ENCODE data around the gene PGGT1B.
"Not testable (repeated sequence)": the region's sequence is repeated elsewhere in the genome, so short reads cannot be mapped to it uniquely, and the experiment has no call there.

PGGT1B gene

GRCh38 chr5:115274584-115274983, 11.9 kb upstream of the PGGT1B start:
- Mint-ChIP-seq H3K9me3 (no peaks in the 10 kb centered on the region), H3K36me3 (ENCODE audit: low read depth) (no peaks in the 10 kb centered on the region), H3K4me1 (ENCODE audit: low read depth) (no peaks in the 10 kb centered on the region), H3K27me3 (ENCODE audit: low read depth) (peaks cover 21% of the 10 kb centered on the region), H3K27ac (no peak overlapping the region), H3K4me3 (no peak overlapping the region)
- no peak for DNase-seq (ENCODE audit: low spot score)

GRCh38 chr5:115272297-115272958, 9.8 kb upstream of the PGGT1B start:
- DNase-seq (ENCODE audit: low spot score): no peak
- H3K4me3 Mint-ChIP-seq: no peak overlapping the region
- H3K27me3 Mint-ChIP-seq (ENCODE audit: low read depth): peaks cover 23% of the 10 kb centered on the region
- H3K4me1 Mint-ChIP-seq (ENCODE audit: low read depth): no peaks in the 10 kb centered on the region
- no peaks in the 10 kb centered on the region for H3K36me3 Mint-ChIP-seq (ENCODE audit: low read depth)
- H3K27ac Mint-ChIP-seq: no peak overlapping the region
- H3K9me3 Mint-ChIP-seq: no peaks in the 10 kb centered on the region

GRCh38 chr5:115271295-115272050, 8.8 kb upstream of the PGGT1B start:
- H3K4me1 Mint-ChIP-seq (ENCODE audit: low read depth): no peaks in the 10 kb centered on the region
- H3K9me3 Mint-ChIP-seq: no peaks in the 10 kb centered on the region
- DNase-seq (ENCODE audit: low spot score): no peak
- H3K4me3 Mint-ChIP-seq: no peak overlapping the region
- H3K36me3 Mint-ChIP-seq (ENCODE audit: low read depth): no peaks in the 10 kb centered on the region
- H3K27me3 Mint-ChIP-seq (ENCODE audit: low read depth): peaks cover 23% of the 10 kb centered on the region
- no peak overlapping the region for H3K27ac Mint-ChIP-seq

- peaks cover 2% of the 10 kb centered on the region for H3K4me1 Mint-ChIP-seq (ENCODE audit: low read depth)
- peaks cover 4% of the 10 kb centered on the region for H3K36me3 Mint-ChIP-seq (ENCODE audit: low read depth)
- no peak overlapping the region for H3K27ac Mint-ChIP-seq
- H3K27me3 Mint-ChIP-seq (ENCODE audit: low read depth): peaks cover 20% of the 10 kb centered on the region
- DNase-seq (ENCODE audit: low spot score): no peak
- peaks cover 3% of the 10 kb centered on the region for H3K9me3 Mint-ChIP-seq
- H3K4me3 Mint-ChIP-seq: no peak overlapping the region
Observed at GRCh38 chr5:115267617-115268016, 4.9 kb upstream of the PGGT1B start.

GRCh38 chr5:115265220-115265619, 2.5 kb upstream of the PGGT1B start:
- peaks cover 3% of the 10 kb centered on the region for H3K9me3 Mint-ChIP-seq
- peaks cover 11% of the 10 kb centered on the region for H3K36me3 Mint-ChIP-seq (ENCODE audit: low read depth)
- H3K27me3 Mint-ChIP-seq (ENCODE audit: low read depth): peaks cover 8% of the 10 kb centered on the region
- no peak overlapping the region for H3K4me3 Mint-ChIP-seq
- H3K4me1 Mint-ChIP-seq (ENCODE audit: low read depth): peaks cover 17% of the 10 kb centered on the region
- no peak for DNase-seq (ENCODE audit: low spot score)
- H3K27ac Mint-ChIP-seq: no peak overlapping the region

GRCh38 chr5:115264786-115265185, 2.1 kb upstream of the PGGT1B start:
- no peak for DNase-seq (ENCODE audit: low spot score)
- Mint-ChIP-seq H3K27me3 (ENCODE audit: low read depth) (peaks cover 4% of the 10 kb centered on the region), H3K4me3 (no peak overlapping the region), H3K27ac (no peak overlapping the region), H3K4me1 (ENCODE audit: low read depth) (peaks cover 17% of the 10 kb centered on the region), H3K36me3 (ENCODE audit: low read depth) (peaks cover 11% of the 10 kb centered on the region), H3K9me3 (peaks cover 3% of the 10 kb centered on the region)

- Mint-ChIP-seq H3K9me3 (peaks cover 3% of the 10 kb centered on the region), H3K36me3 (ENCODE audit: low read depth) (peaks cover 11% of the 10 kb centered on the region), H3K4me1 (ENCODE audit: low read depth) (peaks cover 18% of the 10 kb centered on the region), H3K27me3 (ENCODE audit: low read depth) (no peaks in the 10 kb centered on the region), H3K27ac (peak overlapping the region; percentile 95), H3K4me3 (peak overlapping the region; percentile 92)
- no peak for DNase-seq (ENCODE audit: low spot score)
Observed at GRCh38 chr5:115263078-115263380, 352 bp upstream of the PGGT1B start.

- H3K27ac Mint-ChIP-seq: peak overlapping the region; percentile 95
- peaks cover 3% of the 10 kb centered on the region for H3K9me3 Mint-ChIP-seq
- peaks cover 13% of the 10 kb centered on the region for H3K36me3 Mint-ChIP-seq (ENCODE audit: low read depth)
- H3K4me3 Mint-ChIP-seq: peak overlapping the region; percentile 92
- DNase-seq (ENCODE audit: low spot score): no peak
- peaks cover 21% of the 10 kb centered on the region for H3K4me1 Mint-ChIP-seq (ENCODE audit: low read depth)
- no peaks in the 10 kb centered on the region for H3K27me3 Mint-ChIP-seq (ENCODE audit: low read depth)
Observed at GRCh38 chr5:115262011-115262320, 711 bp downstream of the PGGT1B start.

- H3K4me3 Mint-ChIP-seq: no peak overlapping the region
- no peaks in the 10 kb centered on the region for H3K27me3 Mint-ChIP-seq (ENCODE audit: low read depth)
- DNase-seq (ENCODE audit: low spot score): no peak
- peaks cover 14% of the 10 kb centered on the region for H3K36me3 Mint-ChIP-seq (ENCODE audit: low read depth)
- H3K4me1 Mint-ChIP-seq (ENCODE audit: low read depth): peaks cover 22% of the 10 kb centered on the region
- peaks cover 3% of the 10 kb centered on the region for H3K9me3 Mint-ChIP-seq
- no peak overlapping the region for H3K27ac Mint-ChIP-seq
Observed at GRCh38 chr5:115260248-115260647, 2.4 kb downstream of the PGGT1B start.

- no peak overlapping the region for H3K27ac Mint-ChIP-seq
- H3K4me3 Mint-ChIP-seq: no peak overlapping the region
- no peaks in the 10 kb centered on the region for H3K27me3 Mint-ChIP-seq (ENCODE audit: low read depth)
- H3K9me3 Mint-ChIP-seq: no peaks in the 10 kb centered on the region
- peaks cover 24% of the 10 kb centered on the region for H3K4me1 Mint-ChIP-seq (ENCODE audit: low read depth)
- no peak for DNase-seq (ENCODE audit: low spot score)
- H3K36me3 Mint-ChIP-seq (ENCODE audit: low read depth): peaks cover 14% of the 10 kb centered on the region
Observed at GRCh38 chr5:115257981-115258380, 4.7 kb downstream of the PGGT1B start.

GRCh38 chr5:115249379-115249778, 13.3 kb downstream of the PGGT1B start:
- not testable (repeated sequence) for H3K27me3 Mint-ChIP-seq (ENCODE audit: low read depth); DNase-seq (ENCODE audit: low spot score); H3K27ac Mint-ChIP-seq; H3K4me1 Mint-ChIP-seq (ENCODE audit: low read depth); H3K36me3 Mint-ChIP-seq (ENCODE audit: low read depth); H3K4me3 Mint-ChIP-seq; H3K9me3 Mint-ChIP-seq

- peaks cover 3% of the 10 kb centered on the region for H3K4me1 Mint-ChIP-seq (ENCODE audit: low read depth)
- peaks cover 9% of the 10 kb centered on the region for H3K36me3 Mint-ChIP-seq (ENCODE audit: low read depth)
- no peak for DNase-seq (ENCODE audit: low spot score)
- no peaks in the 10 kb centered on the region for H3K9me3 Mint-ChIP-seq
- H3K27me3 Mint-ChIP-seq (ENCODE audit: low read depth): no peaks in the 10 kb centered on the region
- no peak overlapping the region for H3K27ac Mint-ChIP-seq
- H3K4me3 Mint-ChIP-seq: no peak overlapping the region
Observed at GRCh38 chr5:115246361-115246991, 16.2 kb downstream of the PGGT1B start.

- no peak for DNase-seq (ENCODE audit: low spot score)
- Mint-ChIP-seq H3K27me3 (ENCODE audit: low read depth) (no peaks in the 10 kb centered on the region), H3K27ac (no peak overlapping the region), H3K36me3 (ENCODE audit: low read depth) (peaks cover 20% of the 10 kb centered on the region), H3K4me3 (no peak overlapping the region), H3K4me1 (ENCODE audit: low read depth) (peaks cover 3% of the 10 kb centered on the region), H3K9me3 (no peaks in the 10 kb centered on the region)
Observed at GRCh38 chr5:115243412-115243811, 19.3 kb downstream of the PGGT1B start.

- DNase-seq (ENCODE audit: low spot score): no peak
- H3K4me1 Mint-ChIP-seq (ENCODE audit: low read depth): peaks cover 3% of the 10 kb centered on the region
- H3K36me3 Mint-ChIP-seq (ENCODE audit: low read depth): peaks cover 22% of the 10 kb centered on the region
- no peaks in the 10 kb centered on the region for H3K27me3 Mint-ChIP-seq (ENCODE audit: low read depth)
- H3K9me3 Mint-ChIP-seq: no peaks in the 10 kb centered on the region
- no peak overlapping the region for H3K4me3 Mint-ChIP-seq
- H3K27ac Mint-ChIP-seq: no peak overlapping the region
Observed at GRCh38 chr5:115241881-115242642, 20.6 kb downstream of the PGGT1B start.

All from T-helper 2 cell treated with Interferon-gamma antibody and Interleukin-4, amounts not matched to agents 5 μg/mL and 100 μg/mL, for 36 hours (primary cell).